Effector CD8-positive, alpha-beta T cell (primary cell): ENCODE measurements around the gene CHSY1.
A peak's percentile ranks its signal among the peaks of the same experiment; 100 is the strongest.
"Not testable (repeated sequence)": the region's sequence is repeated elsewhere in the genome, so short reads cannot be mapped to it uniquely, and the experiment has no call there.

Source experiments
- DNase-seq: peaks from one replicate; lab custom pipeline; 2025; lab: John Stamatoyannopoulos, UW
- total RNA-seq, 4 experiments: gene quantifications; one replicate each; lab custom pipeline; 2026; lab: John Stamatoyannopoulos, UW

The CHSY1 gene
- 64.2 to 271 (median 70.1) reads per million in 4 experiments for total RNA-seq

GRCh38 chr15:101251830-101252820, at the start of gene CHSY1:
TSS of gene CHSY1 (minus strand) at chr15:101252048. CDS start at chr15:101251456, 592 bp downstream.
- peak; percentile 76 for DNase-seq

- DNase-seq: no peak
These were observed 44.9 kb upstream of the CHSY1 start for GRCh38 chr15:101296418-101297405.

- DNase-seq: no peak
These were observed 43.8 kb upstream of the CHSY1 start for GRCh38 chr15:101295607-101296161.

GRCh38 chr15:101294731-101295606, 43.1 kb upstream of the CHSY1 start, which contains the start of gene SNRPA1:
TSS of gene SNRPA1 (minus strand) at chr15:101295248. CDS start at chr15:101295178, 70 bp downstream.
- DNase-seq: peak; percentile 96

GRCh38 chr15:101293122-101293521, 41.3 kb upstream of the CHSY1 start:
- DNase-seq: no peak

- DNase-seq: no peak
These were observed 37.2 kb upstream of the CHSY1 start for GRCh38 chr15:101288905-101289513.

GRCh38 chr15:101287342-101287741, 35.5 kb upstream of the CHSY1 start:
- DNase-seq: not testable (repeated sequence)

- no peak for DNase-seq
These were observed 34.7 kb upstream of the CHSY1 start for GRCh38 chr15:101286471-101287114.

- no peak for DNase-seq
These were observed 32.1 kb upstream of the CHSY1 start for GRCh38 chr15:101283931-101284330.

GRCh38 chr15:101280007-101280406, 28.2 kb upstream of the CHSY1 start:
- DNase-seq: no peak

- DNase-seq: no peak
These were observed 26.2 kb upstream of the CHSY1 start for GRCh38 chr15:101277943-101278564.

GRCh38 chr15:101277038-101277822, 25.4 kb upstream of the CHSY1 start, which contains the start of gene SELENOS:
TSS of gene SELENOS (minus strand) at chr15:101277485. CDS start at chr15:101277417, 68 bp downstream.
- peak; percentile 83 for DNase-seq

- no peak for DNase-seq
These were observed 24.7 kb upstream of the CHSY1 start for GRCh38 chr15:101276501-101277037.

GRCh38 chr15:101275018-101275417, 23.2 kb upstream of the CHSY1 start:
- no peak for DNase-seq

- no peak for DNase-seq
These were observed 21.7 kb upstream of the CHSY1 start for GRCh38 chr15:101273534-101273933.

GRCh38 chr15:101272584-101272983, 20.7 kb upstream of the CHSY1 start:
- no peak for DNase-seq

GRCh38 chr15:101269479-101270223, 17.8 kb upstream of the CHSY1 start:
- DNase-seq: no peak
